ENCODE measurements around the gene EFCC1. TPM values are rescaled to one million over a fixed set of nuclear protein-coding genes. Genes with fewer than 3 reads are reported as not detected.

EFCC1 gene
- total and polyA plus RNA-seq, 2 of the 13 experiments (the other 11 are each of a cell fraction or from before 2014, with no cell fraction given) = not detected

GRCh38 chr3:129026728-129027543, 25.8 kb downstream of the EFCC1 start:
- no peaks in the 10 kb centered on the region for H3K79me2 ChIP-seq (ENCODE audit: insufficient read depth, low read length)
- H2AFZ ChIP-seq (ENCODE audit: low read length) = no peak overlapping the region
- peak overlapping the region; percentile 56 for H3K4me2 ChIP-seq (ENCODE audit: low read depth, low read length)
- intact Hi-C loops (cut with micrococcal nuclease; ENCODE audit: unreplicated experiment) = no loop called here
- in situ Hi-C loops (cut with HindIII; ENCODE audit: extremely low pct_ligation_motif_present, low pct_unique_long_range_greater_than_20kb) = no loop called here
- peak overlapping the region; percentile 15 to 57 (median 29); a peak in 3 of 6 replicates for H3K4me3 ChIP-seq (replicated peaks in 1 of 3; ENCODE audit: insufficient read depth in 1 of 3, low read depth in 2 of 3, low read length in 3 of 3)
- H3K9me3 ChIP-seq (ENCODE audit: low read length) = no peaks in the 10 kb centered on the region
- POLR2A ChIA-PET = interaction anchor here (1.0 kb wide), 1 partner anchor 27 kb away, joined by 4 read pairs; no protein-coding TSS in a partner anchor
- H4K20me1 ChIP-seq (ENCODE audit: insufficient read depth, low read length) = no peaks in the 10 kb centered on the region
- 56% methylated on average over 18 of the region's 54 CpGs for WGBS (ENCODE audit: low lambda C conversion rate)
- no peak overlapping the region for H3K27ac ChIP-seq (ENCODE audit: extremely low read length, insufficient read depth, low read length)
- FAIRE-seq (no peak), ATAC-seq (peak; percentile 97), DNase-seq (ENCODE audit: low spot score) (peak; percentile 62)
- peaks cover 0 to 23% of the 10 kb centered on the region in 2 experiments; a peak in 3 of 5 replicates for H3K27me3 ChIP-seq (ENCODE audit: control insufficient read depth in 1 of 2, insufficient read depth in 2 of 2, low read length in 2 of 2)
- no peak overlapping the region for H3K9ac ChIP-seq (ENCODE audit: insufficient read depth, low read depth, low read length)
- no TSS peak for BruUV-seq (replicated peaks)
- H3K36me3 ChIP-seq (replicated peaks in 1 of 2; ENCODE audit: control insufficient read depth in 1 of 2, insufficient read depth in 2 of 2, low read length in 2 of 2) = no peaks in the 10 kb centered on the region
- CTCF ChIA-PET (ENCODE audit: low intra/inter-chr PET ratio, low total read pairs) = no interaction called here
- H3K4me1 ChIP-seq (ENCODE audit: insufficient read depth, low read length) = peaks cover 14% of the 10 kb centered on the region
- no peak for TF ChIP-seq KDM5B (CRISPR knock-in tag; IDR thresholded peaks at IDR 0.05; ENCODE audit: borderline replicate concordance)
- TF ChIP-seq ZNF407 (CRISPR knock-in tag; IDR thresholded peaks at IDR 0.05; ENCODE audit: not compliant biosample characterization) = no peak
- TF ChIP-seq RERE (CRISPR knock-in tag; IDR thresholded peaks at IDR 0.05; ENCODE audit: low read depth) = no peak
- TF ChIP-seq ZNF232 (CRISPR knock-in tag; IDR thresholded peaks at IDR 0.05; ENCODE audit: borderline replicate concordance) = peak; percentile 62; the same call in 1 of the 2 replicates
- no peak for TF ChIP-seq PREB (CRISPR knock-in tag; IDR thresholded peaks at IDR 0.05)
- TF ChIP-seq ZNF30 (CRISPR knock-in tag; IDR thresholded peaks at IDR 0.05) = no peak
- TF ChIP-seq ZC3H13 (CRISPR knock-in tag; IDR thresholded peaks at IDR 0.05) = no peak
- peak; percentile 61 for TF ChIP-seq RAD21 (CRISPR knock-in tag; IDR thresholded peaks at IDR 0.05)

All from HepG2 (cell line).